ENCODE measurements around the gene SCNM1. TPM values are rescaled to one million over a fixed set of nuclear protein-coding genes. Genes with fewer than 3 reads are reported as not detected.
"Not testable (repeated sequence)": the region's sequence is repeated elsewhere in the genome, so short reads cannot be mapped to it uniquely, and the experiment has no call there.

SCNM1 gene
- total RNA-seq, 2 experiments from 2014 or later: 53.0 to 55.9 TPM

DNA sequence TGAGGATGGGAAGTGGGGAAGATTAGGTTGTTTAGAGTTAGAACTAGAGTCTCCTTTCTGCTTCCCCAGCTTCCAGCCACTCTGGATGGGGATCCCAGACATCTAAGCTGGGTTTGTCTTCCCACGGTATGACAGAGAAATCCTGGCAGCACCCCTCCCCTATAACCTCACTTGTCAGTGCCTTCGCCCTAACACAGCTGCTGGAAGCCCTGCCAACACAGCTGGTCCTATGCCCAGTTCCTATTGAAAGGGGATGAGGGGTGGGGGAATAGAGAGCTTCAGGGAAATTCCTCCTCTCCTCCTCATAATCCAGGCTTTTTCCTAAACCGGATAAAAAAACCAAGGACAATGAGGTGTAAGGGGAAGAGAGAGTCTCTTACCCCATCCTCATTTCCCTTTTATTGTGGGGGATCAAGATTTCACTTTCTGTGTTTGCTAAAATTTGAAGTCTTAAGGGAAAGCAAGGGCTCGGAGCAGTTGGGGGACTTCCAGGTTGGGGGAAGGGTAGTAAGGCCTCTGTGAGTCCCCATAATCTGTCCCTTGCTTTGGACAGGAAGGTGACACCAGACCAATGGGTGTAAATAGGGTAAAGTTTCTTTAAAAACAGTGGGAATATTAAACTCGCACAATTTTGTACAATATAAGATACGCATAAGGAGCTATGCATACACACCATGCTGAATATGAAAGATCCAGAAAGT, 9.2 kb downstream of the SCNM1 start:
- ATAC-seq (no peak), DNase-seq (no peak)
- no peak overlapping the region for H3K27ac Mint-ChIP-seq
- no peaks in the 10 kb centered on the region for H3K4me1 Mint-ChIP-seq (ENCODE audit: low read depth)
- ChIA-PET POLR2A (interaction anchor here (0.6 to 1.3 kb wide), 4 partner anchors 15 to 175 kb away, joined by 3 to 4 read pairs (median 4); partner anchors contain the start of gene VPS72), CTCF (interaction anchor here (0.9 to 4.0 kb wide), 6 partner anchors 13 to 151 kb away, joined by 3 to 18 read pairs (median 4); partner anchors contain the start of genes PSMD4, TNFAIP8L2 and VPS72)
- no peaks in the 10 kb centered on the region for H3K27me3 Mint-ChIP-seq (ENCODE audit: low read depth)
- no peaks in the 10 kb centered on the region for H3K9me3 Mint-ChIP-seq (ENCODE audit: insufficient read depth)
- peaks cover 38% of the 10 kb centered on the region for H3K36me3 Mint-ChIP-seq (ENCODE audit: low read depth)
- H3K4me3 Mint-ChIP-seq: no peak overlapping the region

DNA sequence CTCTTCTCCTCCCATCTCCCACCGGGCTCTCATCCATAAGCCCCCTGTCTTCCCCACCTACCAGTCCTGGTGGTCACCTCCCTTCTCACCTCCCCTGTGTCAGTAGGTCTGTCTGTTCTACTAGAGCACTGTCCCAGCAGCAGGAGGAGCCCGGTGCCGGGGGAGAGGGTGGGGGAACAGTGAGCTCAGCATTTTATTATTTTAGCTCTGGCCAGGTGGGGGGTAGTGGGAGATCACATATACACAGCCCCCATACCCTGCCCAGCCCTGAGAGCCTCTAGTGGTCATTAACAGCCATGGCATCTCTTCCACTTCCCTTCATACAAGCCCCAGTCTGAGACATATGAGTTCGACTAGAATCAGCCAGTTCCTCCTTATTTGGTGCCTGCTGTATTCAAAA, 9.9 kb downstream of the SCNM1 start, which contains the start of gene TMOD4:
TMOD4 (minus strand) TSS at position 119 of the 400 bp plus-strand sequence. CDS start 1,106 bp downstream, outside the sequence.
- ChIA-PET POLR2A (interaction anchor here (0.6 to 1.3 kb wide), 2 partner anchors 14 to 99 kb away, joined by 3 to 4 read pairs; partner anchors contain the start of gene VPS72), CTCF (interaction anchor here (0.9 to 4.0 kb wide), 6 partner anchors 13 to 152 kb away, joined by 3 to 18 read pairs (median 4); partner anchors contain the start of genes PSMD4, TNFAIP8L2 and VPS72)
- H3K4me1 Mint-ChIP-seq (ENCODE audit: low read depth): no peaks in the 10 kb centered on the region
- H3K27ac Mint-ChIP-seq: no peak within 1 kb of the TSS
- no peak within 1 kb of the TSS for H3K4me3 Mint-ChIP-seq
- DNase-seq (no peak), ATAC-seq (peak; percentile 78)
- H3K9me3 Mint-ChIP-seq (ENCODE audit: insufficient read depth): no peaks in the 10 kb centered on the region
- H3K27me3 Mint-ChIP-seq (ENCODE audit: low read depth): no peaks in the 10 kb centered on the region
- H3K36me3 Mint-ChIP-seq (ENCODE audit: low read depth): peaks cover 40% of the 10 kb centered on the region

DNA sequence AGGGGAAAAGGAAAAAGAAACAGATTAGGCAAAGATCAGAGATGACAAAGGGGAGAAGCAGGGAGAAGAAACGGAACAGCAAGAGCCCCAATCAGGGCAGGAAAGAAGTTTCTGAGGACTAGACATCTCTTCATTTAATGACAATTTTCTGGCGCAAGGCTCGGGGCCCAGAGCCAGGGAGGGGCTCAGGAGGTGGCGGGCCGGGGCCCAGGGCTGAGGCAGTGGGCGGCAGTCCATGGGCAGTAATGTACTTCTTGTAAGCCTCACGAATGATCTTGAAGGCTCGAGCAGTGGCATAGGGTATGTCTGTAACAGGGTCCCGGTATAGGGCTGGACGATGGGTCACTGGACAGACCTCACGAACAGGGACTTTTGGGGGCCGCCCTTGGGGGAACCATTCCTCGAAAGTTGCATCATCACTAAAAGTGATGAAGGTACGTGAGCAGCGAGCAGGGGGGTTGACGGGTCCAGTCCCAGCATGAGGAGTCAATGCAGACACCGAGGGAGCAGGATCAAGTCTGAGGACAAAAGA, 10.6 kb downstream of the SCNM1 start:
- no peak overlapping the region for H3K4me3 Mint-ChIP-seq

DNA sequence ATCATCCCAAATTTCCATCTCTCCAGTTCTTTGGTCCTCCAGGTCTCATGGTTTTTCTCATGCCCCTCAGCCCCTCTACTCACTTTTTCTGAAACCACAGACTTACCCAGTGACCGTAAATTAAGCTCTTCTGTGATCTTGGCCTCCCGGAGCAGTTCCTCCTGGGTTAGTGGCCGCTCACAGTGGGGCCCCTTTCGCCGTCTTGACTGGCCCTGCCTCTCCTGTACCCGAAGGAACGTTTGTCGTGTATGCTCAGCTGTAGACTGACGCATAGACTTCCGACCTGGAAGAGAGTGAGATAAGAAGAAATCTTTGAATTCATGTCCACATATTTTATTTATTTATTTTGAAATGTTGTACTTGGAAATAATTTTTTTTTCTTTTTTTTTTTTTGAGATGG, 18.3 kb downstream of the SCNM1 start:
- Mint-ChIP-seq H3K27ac (no peak overlapping the region), H3K4me3 (no peak overlapping the region), H3K9me3 (ENCODE audit: insufficient read depth) (no peaks in the 10 kb centered on the region), H3K4me1 (ENCODE audit: low read depth) (peaks cover 15% of the 10 kb centered on the region), H3K36me3 (ENCODE audit: low read depth) (peaks cover 45% of the 10 kb centered on the region), H3K27me3 (ENCODE audit: low read depth) (no peaks in the 10 kb centered on the region)
- DNase-seq: no peak
- POLR2A ChIA-PET: no interaction called here
- CTCF ChIA-PET: interaction anchor here (0.8 kb wide), 1 partner anchor 68 kb away, joined by 3 read pairs; no protein-coding TSS in a partner anchor
- ATAC-seq: no peak

More for the DNA sequence above, 10.6 kb downstream of the SCNM1 start:
- Mint-ChIP-seq H3K4me1 (ENCODE audit: low read depth) (no peaks in the 10 kb centered on the region), H3K9me3 (ENCODE audit: insufficient read depth) (no peaks in the 10 kb centered on the region), H3K36me3 (ENCODE audit: low read depth) (peaks cover 44% of the 10 kb centered on the region), H3K27ac (no peak overlapping the region), H3K27me3 (ENCODE audit: low read depth) (no peaks in the 10 kb centered on the region)
- DNase-seq: no peak
- POLR2A ChIA-PET: interaction anchor here (1.3 kb wide), 1 partner anchor 13 kb away, joined by 4 read pairs; the partner anchor contains the start of gene VPS72
- ATAC-seq: no peak
- CTCF ChIA-PET: interaction anchor here (0.9 to 4.0 kb wide), 6 partner anchors 12 to 78 kb away, joined by 4 to 18 read pairs (median 4); partner anchors contain the start of genes PSMD4 and VPS72

DNA sequence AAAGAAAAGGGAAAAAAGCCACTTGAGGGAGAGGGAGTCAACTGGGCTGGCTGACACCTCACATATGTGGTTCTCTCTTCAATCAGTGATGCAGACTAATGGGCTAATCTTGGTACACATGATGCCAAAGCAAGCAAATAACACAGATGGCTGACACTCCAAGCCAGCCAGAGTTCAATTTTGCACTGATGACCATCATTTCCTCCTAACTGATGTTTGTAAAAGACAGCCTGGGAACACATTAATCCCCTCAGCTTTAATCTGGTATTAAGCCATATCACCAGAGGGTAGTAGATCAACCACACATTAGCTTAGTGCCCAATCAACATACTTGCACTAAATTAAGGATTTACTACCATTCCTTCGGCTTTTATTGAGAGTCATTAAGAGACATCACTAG, 21.3 kb downstream of the SCNM1 start:
- Mint-ChIP-seq H3K36me3 (ENCODE audit: low read depth) (peaks cover 33% of the 10 kb centered on the region), H3K27ac (no peak overlapping the region), H3K4me1 (ENCODE audit: low read depth) (peaks cover 28% of the 10 kb centered on the region), H3K27me3 (ENCODE audit: low read depth) (no peaks in the 10 kb centered on the region), H3K9me3 (ENCODE audit: insufficient read depth) (no peaks in the 10 kb centered on the region), H3K4me3 (no peak overlapping the region)
- ATAC-seq (no peak), DNase-seq (no peak)
- CTCF ChIA-PET: interaction anchor here (1.0 to 3.0 kb wide), 2 partner anchors 11 to 88 kb away, joined by 3 to 18 read pairs; partner anchors contain the start of gene TMOD4
- POLR2A ChIA-PET: no interaction called here

DNA sequence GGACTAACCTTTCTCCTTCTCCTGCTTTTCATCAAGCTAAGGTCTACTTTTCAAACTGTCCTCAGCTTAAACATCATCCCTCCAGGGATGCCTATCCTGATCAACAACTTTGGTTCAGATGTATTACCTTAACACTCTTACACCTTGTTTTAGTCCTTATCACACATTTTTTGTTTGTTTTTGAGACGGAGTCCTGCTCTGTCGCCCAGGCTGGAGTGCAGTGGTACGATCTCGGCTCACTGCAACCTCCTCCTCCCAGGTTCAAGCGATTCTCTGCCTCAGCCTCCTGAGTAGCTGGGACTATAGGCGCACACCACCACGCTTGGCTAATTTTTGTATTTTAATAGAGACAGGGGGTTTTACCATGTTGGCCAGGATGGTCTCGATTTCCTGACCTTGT, 22.7 kb downstream of the SCNM1 start:
- H3K9me3 Mint-ChIP-seq (ENCODE audit: insufficient read depth); DNase-seq; ATAC-seq; H3K27me3 Mint-ChIP-seq (ENCODE audit: low read depth): not testable (repeated sequence)
- ChIA-PET CTCF (interaction anchor here (0.8 to 3.2 kb wide), 5 partner anchors 13 to 152 kb away, joined by 3 to 18 read pairs (median 7); partner anchors contain the start of genes TMOD4 and TNFAIP8L2), POLR2A (interaction anchor here (1.3 to 2.0 kb wide), 3 partner anchors 10 to 29 kb away, joined by 5 to 13 read pairs (median 10); partner anchors contain the start of gene PIP5K1A)
- H3K4me1 Mint-ChIP-seq (ENCODE audit: low read depth): peaks cover 28% of the 10 kb centered on the region
- peak overlapping the region; percentile 99 for H3K27ac Mint-ChIP-seq
- peaks cover 22% of the 10 kb centered on the region for H3K36me3 Mint-ChIP-seq (ENCODE audit: low read depth)
- H3K4me3 Mint-ChIP-seq: peak overlapping the region; percentile 100

- peak within 1 kb of the TSS; percentile 99 for H3K27ac Mint-ChIP-seq
Measured at GRCh38 chr1:151189637-151190445, 23.9 kb downstream of the SCNM1 start, which contains the start of gene VPS72. VPS72 (minus strand) TSS chr1:151190197; CDS start chr1:151190121, 76 bp downstream.

GRCh38 chr1:151192047-151192446, 26.1 kb downstream of the SCNM1 start:
- H3K4me1 Mint-ChIP-seq (ENCODE audit: low read depth): peaks cover 32% of the 10 kb centered on the region
- peaks cover 3% of the 10 kb centered on the region for H3K27me3 Mint-ChIP-seq (ENCODE audit: low read depth)
- no peak overlapping the region for H3K4me3 Mint-ChIP-seq
- DNase-seq (no peak), ATAC-seq (no peak)
- ChIA-PET CTCF (interaction anchor here (0.6 to 2.6 kb wide), 2 partner anchors 35 to 60 kb away, joined by 3 to 10 read pairs; no protein-coding TSS in a partner anchor), POLR2A (no interaction called here)
- peaks cover 4% of the 10 kb centered on the region for H3K36me3 Mint-ChIP-seq (ENCODE audit: low read depth)
- no peak overlapping the region for H3K27ac Mint-ChIP-seq
- no peaks in the 10 kb centered on the region for H3K9me3 Mint-ChIP-seq (ENCODE audit: insufficient read depth)

More at GRCh38 chr1:151189637-151190445, 23.9 kb downstream of the SCNM1 start, which contains the start of gene VPS72:
- peak; percentile 96 for ATAC-seq
- H3K9me3 Mint-ChIP-seq (ENCODE audit: insufficient read depth): no peaks in the 10 kb centered on the region
- peak within 1 kb of the TSS; percentile 100 for H3K4me3 Mint-ChIP-seq
- H3K36me3 Mint-ChIP-seq (ENCODE audit: low read depth): peaks cover 15% of the 10 kb centered on the region
- ChIA-PET CTCF (interaction anchor here (0.6 to 3.2 kb wide), 10 partner anchors 9 to 151 kb away, joined by 3 to 18 read pairs (median 5); partner anchors contain the start of genes TMOD4, TNFAIP8L2 and ZNF687), POLR2A (interaction anchor here (0.6 to 2.2 kb wide), 29 partner anchors 9 to 213 kb away, joined by 3 to 13 read pairs (median 4); partner anchors contain the start of genes LYSMD1, PIP5K1A, PSMB4 and RFX5)
- peaks cover 28% of the 10 kb centered on the region for H3K4me1 Mint-ChIP-seq (ENCODE audit: low read depth)
- H3K27me3 Mint-ChIP-seq (ENCODE audit: low read depth): peaks cover 3% of the 10 kb centered on the region
- peak; percentile 92 for DNase-seq

DNA sequence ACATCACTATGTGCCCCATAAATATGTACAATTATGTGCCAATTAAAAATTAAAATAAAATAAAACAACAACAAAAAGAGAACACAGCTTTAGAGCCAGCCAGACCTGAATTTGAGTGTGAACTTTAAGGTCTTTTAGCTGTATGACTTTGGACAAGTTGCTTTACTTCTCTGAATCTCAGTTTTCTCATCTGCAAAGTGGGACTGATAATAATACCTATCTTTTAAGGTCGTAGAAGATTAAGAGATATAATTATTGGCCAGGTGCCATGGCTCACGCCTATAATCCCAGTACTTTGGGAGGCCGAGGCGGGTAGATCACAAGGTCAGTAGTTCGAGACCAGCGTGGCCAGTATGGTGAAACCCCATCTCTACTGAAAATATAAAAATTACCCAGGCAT, 27.4 kb downstream of the SCNM1 start:
- Mint-ChIP-seq H3K9me3 (ENCODE audit: insufficient read depth) (no peaks in the 10 kb centered on the region), H3K27me3 (ENCODE audit: low read depth) (peaks cover 3% of the 10 kb centered on the region), H3K36me3 (ENCODE audit: low read depth) (peaks cover 7% of the 10 kb centered on the region), H3K27ac (no peak overlapping the region), H3K4me1 (ENCODE audit: low read depth) (peaks cover 35% of the 10 kb centered on the region), H3K4me3 (no peak overlapping the region)
- ATAC-seq (no peak), DNase-seq (no peak)
- CTCF ChIA-PET: interaction anchor here (2.6 kb wide), 1 partner anchor 59 kb away, joined by 10 read pairs; no protein-coding TSS in a partner anchor
- POLR2A ChIA-PET: no interaction called here

GRCh38 chr1:151193856-151194255, 27.9 kb downstream of the SCNM1 start:
- Mint-ChIP-seq H3K4me3 (no peak overlapping the region), H3K36me3 (ENCODE audit: low read depth) (peaks cover 11% of the 10 kb centered on the region), H3K4me1 (ENCODE audit: low read depth) (peaks cover 33% of the 10 kb centered on the region), H3K9me3 (ENCODE audit: insufficient read depth) (no peaks in the 10 kb centered on the region), H3K27ac (no peak overlapping the region), H3K27me3 (ENCODE audit: low read depth) (peaks cover 3% of the 10 kb centered on the region)
- POLR2A ChIA-PET: no interaction called here
- no peak for ATAC-seq
- DNase-seq: no peak
- CTCF ChIA-PET: no interaction called here
